H1 (cell line): ENCODE data around the gene COBLL1.

ENCODE experiments used
- CHD7 ChIP-seq: fragments of 300-600 bp; sonication (generic); IDR thresholded peaks from 2 replicates; pipeline ENCODE4 v1.7.1; 2012; ENCODE audit warnings: low read length, moderate library complexity, mild to moderate bottlenecking, inconsistent platforms; ENCODE audit not compliant: insufficient replicate concordance
- EZH2 ChIP-seq: fragments of 200-600 bp; sonication (generic); IDR thresholded peaks from 2 replicates; pipeline ENCODE4 v1.7.1; 2012; ENCODE audit warnings: low read depth, mild to moderate bottlenecking, moderate library complexity, low read length, inconsistent platforms; ENCODE audit not compliant: severe bottlenecking
- POLR2A ChIP-seq, 2 experiments: IDR thresholded peaks; 1 replicate in 1 of 2; 2 replicates in 1 of 2; pipeline ENCODE4 v1.6.1; 2011; ENCODE audit warnings: low read depth in 2 of 2, low read length in 2 of 2, mild to moderate bottlenecking in 2 of 2; ENCODE audit errors: control extremely low read depth in 1 of 2
- RAD21 ChIP-seq, 2 experiments: IDR thresholded peaks in 1 of 2; conservative IDR thresholded peaks in 1 of 2; 2 replicates each; pipeline ENCODE4 v1.6.1; 2011; ENCODE audit warnings: low read depth in 2 of 2, low read length in 2 of 2, improper control_type of control experiment in 1 of 2, inconsistent platforms in 1 of 2, mild to moderate bottlenecking in 1 of 2, moderate library complexity in 1 of 2
- SUZ12 ChIP-seq: fragments of 200-600 bp; sonication (generic); IDR thresholded peaks from 2 replicates; pipeline ENCODE4 v1.6.1; 2012; ENCODE audit warnings: mild to moderate bottlenecking, inconsistent platforms, low read length, moderate library complexity, mixed read lengths
- TAF7 ChIP-seq: optimal IDR thresholded peaks from 2 replicates; pipeline ENCODE3; 2011; ENCODE audit warnings: low read depth, mild to moderate bottlenecking, inconsistent platforms, low read length, moderate library complexity, borderline replicate concordance
- TF ChIP-seq, protein P1 (sequence below), 3 experiments: IDR thresholded peaks; 1 replicate in 2 of 3; 2 replicates in 1 of 3; pipeline versions ENCODE4 v1.5.1 to v1.6.1; 2011; ENCODE audit warnings: low read length in 3 of 3, mild to moderate bottlenecking in 3 of 3, inconsistent platforms in 2 of 3, low read depth in 1 of 3, moderate library complexity in 1 of 3; ENCODE audit not compliant: insufficient read depth in 1 of 3; ENCODE audit errors: control extremely low read depth in 1 of 3
- TF ChIP-seq, protein P2 (sequence below): IDR thresholded peaks from 2 replicates; pipeline ENCODE4 v1.6.1; 2012; ENCODE audit warnings: inconsistent platforms

DNA sequence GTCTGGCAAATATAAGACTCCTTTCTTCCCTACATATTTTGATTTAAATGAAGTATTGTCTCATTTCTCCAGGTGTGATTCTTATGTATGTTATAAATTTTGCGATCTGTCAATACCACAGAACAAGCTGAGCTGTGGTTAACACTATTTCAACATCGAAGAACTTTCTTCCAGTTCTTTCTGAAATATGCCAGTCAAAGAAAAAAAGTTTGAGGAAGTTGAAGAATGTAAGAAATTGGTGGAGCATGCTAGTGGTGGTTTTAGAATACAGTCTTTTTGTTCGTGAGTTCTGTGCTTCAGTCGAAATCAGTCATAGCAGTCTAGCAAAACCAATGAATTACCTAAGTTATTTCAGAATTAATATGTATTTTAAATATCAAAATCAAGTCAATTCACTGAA is 8.6 kb upstream of the COBLL1 start:
- TF ChIP-seq CHD7 (no peak), TAF7 (no peak), POLR2A (IDR thresholded peaks at IDR 0.05; ENCODE audit: control extremely low read depth in 1 of 2, low read depth in 2 of 2, low read length in 2 of 2) (no peak), EZH2 (no peak), RAD21 (IDR thresholded peaks at IDR 0.05 in 1 of 2, conservative IDR thresholded peaks at IDR 0.05 in 1 of 2; ENCODE audit: low read depth in 2 of 2, low read length in 2 of 2) (no peak), SUZ12 (no peak)
- TF ChIP-seq, protein P1, sequence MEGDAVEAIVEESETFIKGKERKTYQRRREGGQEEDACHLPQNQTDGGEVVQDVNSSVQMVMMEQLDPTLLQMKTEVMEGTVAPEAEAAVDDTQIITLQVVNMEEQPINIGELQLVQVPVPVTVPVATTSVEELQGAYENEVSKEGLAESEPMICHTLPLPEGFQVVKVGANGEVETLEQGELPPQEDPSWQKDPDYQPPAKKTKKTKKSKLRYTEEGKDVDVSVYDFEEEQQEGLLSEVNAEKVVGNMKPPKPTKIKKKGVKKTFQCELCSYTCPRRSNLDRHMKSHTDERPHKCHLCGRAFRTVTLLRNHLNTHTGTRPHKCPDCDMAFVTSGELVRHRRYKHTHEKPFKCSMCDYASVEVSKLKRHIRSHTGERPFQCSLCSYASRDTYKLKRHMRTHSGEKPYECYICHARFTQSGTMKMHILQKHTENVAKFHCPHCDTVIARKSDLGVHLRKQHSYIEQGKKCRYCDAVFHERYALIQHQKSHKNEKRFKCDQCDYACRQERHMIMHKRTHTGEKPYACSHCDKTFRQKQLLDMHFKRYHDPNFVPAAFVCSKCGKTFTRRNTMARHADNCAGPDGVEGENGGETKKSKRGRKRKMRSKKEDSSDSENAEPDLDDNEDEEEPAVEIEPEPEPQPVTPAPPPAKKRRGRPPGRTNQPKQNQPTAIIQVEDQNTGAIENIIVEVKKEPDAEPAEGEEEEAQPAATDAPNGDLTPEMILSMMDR (IDR thresholded peaks at IDR 0.05; ENCODE audit: control extremely low read depth in 1 of 3, insufficient read depth in 1 of 3, low read depth in 1 of 3, low read length in 3 of 3): no peak
- TF ChIP-seq, protein P2, sequence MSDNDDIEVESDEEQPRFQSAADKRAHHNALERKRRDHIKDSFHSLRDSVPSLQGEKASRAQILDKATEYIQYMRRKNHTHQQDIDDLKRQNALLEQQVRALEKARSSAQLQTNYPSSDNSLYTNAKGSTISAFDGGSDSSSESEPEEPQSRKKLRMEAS: no peak
